GM12864 (cell line): Measurements from ENCODE around the gene PPP4R2.

Experiments
- DNase-seq: peaks from one replicate; pipeline ENCODE4 v3.0.0-alpha.2; 2011; ENCODE audit warnings: low read depth
- H3K4me3 ChIP-seq: 2 replicates; pipeline ENCODE4 v1.5.1; 2011; ENCODE audit warnings: mild to moderate bottlenecking, low read depth, low read length, control low read depth
- TF ChIP-seq, protein P1 (sequence below): IDR thresholded peaks from 2 replicates; pipeline ENCODE4 v1.5.1; 2011; ENCODE audit warnings: low read depth, mild to moderate bottlenecking, moderate library complexity, low read length, control low read depth, inconsistent platforms; ENCODE audit errors: missing control alignments

The PPP4R2 gene

DNA sequence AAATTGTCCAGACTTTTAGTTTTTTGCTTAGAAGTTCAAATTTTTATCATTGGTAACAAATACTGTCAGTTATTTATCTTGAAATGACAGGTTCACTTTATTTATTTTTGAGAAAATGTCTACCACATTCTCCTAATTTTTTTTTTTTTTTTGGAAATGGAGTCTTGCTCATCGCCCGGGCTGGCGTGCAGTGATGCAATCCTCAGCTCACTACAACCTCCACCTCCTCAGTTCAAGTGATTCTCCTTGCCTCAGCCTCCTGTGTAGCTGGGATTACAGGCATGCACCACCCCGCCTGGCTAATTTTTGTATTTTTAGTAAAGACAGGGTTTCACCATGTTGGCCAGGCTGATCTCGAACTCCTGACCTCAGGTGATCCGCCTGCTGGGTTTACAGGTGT lies 48.8 kb downstream of the PPP4R2 start:
- H3K4me3 ChIP-seq: no peak overlapping the region
- DNase-seq: no peak
- TF ChIP-seq, protein P1, sequence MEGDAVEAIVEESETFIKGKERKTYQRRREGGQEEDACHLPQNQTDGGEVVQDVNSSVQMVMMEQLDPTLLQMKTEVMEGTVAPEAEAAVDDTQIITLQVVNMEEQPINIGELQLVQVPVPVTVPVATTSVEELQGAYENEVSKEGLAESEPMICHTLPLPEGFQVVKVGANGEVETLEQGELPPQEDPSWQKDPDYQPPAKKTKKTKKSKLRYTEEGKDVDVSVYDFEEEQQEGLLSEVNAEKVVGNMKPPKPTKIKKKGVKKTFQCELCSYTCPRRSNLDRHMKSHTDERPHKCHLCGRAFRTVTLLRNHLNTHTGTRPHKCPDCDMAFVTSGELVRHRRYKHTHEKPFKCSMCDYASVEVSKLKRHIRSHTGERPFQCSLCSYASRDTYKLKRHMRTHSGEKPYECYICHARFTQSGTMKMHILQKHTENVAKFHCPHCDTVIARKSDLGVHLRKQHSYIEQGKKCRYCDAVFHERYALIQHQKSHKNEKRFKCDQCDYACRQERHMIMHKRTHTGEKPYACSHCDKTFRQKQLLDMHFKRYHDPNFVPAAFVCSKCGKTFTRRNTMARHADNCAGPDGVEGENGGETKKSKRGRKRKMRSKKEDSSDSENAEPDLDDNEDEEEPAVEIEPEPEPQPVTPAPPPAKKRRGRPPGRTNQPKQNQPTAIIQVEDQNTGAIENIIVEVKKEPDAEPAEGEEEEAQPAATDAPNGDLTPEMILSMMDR: no peak

DNA sequence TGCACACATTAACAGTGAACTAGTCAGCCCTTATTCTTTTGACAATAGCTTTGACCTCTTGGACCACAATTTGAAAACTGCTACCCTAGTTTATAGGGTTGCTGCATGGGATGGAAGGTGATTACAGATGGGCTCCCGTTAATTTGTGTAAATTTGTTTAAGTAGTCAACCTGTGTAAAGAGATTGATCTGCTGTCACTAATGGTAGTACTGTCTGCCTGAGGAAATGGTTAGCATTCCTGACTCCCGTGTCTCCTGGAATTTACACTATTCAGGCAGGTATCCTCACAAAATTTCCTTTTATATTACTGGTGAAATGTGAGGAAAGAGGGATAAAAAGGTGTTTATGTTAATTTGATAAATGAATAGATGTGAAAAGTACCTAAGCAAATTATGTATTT lies 49.6 kb downstream of the PPP4R2 start:
- no peak overlapping the region for H3K4me3 ChIP-seq

DNA sequence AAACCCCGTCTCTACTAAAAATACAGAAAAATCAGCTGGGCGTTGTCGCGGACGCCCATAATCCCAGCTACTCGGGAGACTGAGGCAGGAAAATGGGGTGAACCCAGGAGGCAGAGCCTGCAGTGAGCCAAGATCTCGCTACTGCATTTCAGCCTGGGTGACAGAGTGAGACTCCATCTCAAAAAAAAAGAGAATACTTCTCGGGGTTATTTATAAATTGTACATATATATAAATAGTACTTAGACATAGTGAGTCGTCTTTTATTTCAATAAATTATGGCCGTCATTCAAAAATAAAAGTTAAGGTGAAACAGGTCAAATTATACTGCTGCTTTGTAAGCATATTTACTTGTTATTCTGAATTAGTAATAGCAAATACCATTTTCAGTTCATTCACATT lies 52.7 kb downstream of the PPP4R2 start:
- H3K4me3 ChIP-seq: no peak overlapping the region
- TF ChIP-seq, protein P1: no peak
- no peak for DNase-seq

More for the DNA sequence above, 49.6 kb downstream of the PPP4R2 start:
- no peak for DNase-seq
- TF ChIP-seq, protein P1: no peak

DNA sequence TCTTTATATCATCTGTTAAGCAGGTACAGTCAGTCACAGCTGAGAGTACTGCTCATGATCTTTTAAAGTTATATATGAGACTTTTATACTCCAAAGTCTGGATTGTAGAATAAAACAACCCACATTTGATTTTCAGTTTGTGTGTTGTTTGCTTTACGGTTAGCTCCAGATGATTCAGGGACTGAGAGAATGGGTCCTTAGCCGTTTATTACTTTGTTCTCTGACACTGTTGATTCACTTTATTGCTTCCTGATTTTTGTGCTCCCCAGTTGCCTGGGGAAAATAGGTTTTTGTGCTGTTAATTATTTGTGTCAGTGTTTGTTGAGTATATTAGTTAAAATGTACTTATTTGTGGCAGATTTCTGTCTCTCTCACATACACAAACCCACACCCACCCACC lies 56.2 kb downstream of the PPP4R2 start:
- no peak overlapping the region for H3K4me3 ChIP-seq
- TF ChIP-seq, protein P1: no peak
- DNase-seq: no peak

DNA sequence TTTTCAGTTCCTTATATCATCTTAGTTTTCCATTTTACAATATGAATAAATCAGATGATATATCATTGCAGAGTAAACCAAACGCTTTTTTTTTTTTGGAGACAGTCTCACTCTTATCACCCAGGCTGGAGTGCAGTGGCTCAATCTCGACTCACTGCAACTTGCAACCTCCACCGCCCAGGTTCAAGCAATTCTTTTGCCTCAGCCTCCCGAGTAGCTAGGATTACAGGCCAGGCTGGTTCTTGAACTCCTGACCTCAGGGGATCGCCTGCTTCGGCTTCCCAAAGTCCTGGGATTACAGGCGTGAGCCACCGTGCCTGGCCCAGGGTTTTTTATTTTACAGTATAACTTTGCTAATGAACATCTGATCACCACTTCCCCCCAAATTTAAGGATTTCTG lies 59.0 kb downstream of the PPP4R2 start:
- DNase-seq: no peak
- H3K4me3 ChIP-seq: no peak overlapping the region
- TF ChIP-seq, protein P1: no peak

DNA sequence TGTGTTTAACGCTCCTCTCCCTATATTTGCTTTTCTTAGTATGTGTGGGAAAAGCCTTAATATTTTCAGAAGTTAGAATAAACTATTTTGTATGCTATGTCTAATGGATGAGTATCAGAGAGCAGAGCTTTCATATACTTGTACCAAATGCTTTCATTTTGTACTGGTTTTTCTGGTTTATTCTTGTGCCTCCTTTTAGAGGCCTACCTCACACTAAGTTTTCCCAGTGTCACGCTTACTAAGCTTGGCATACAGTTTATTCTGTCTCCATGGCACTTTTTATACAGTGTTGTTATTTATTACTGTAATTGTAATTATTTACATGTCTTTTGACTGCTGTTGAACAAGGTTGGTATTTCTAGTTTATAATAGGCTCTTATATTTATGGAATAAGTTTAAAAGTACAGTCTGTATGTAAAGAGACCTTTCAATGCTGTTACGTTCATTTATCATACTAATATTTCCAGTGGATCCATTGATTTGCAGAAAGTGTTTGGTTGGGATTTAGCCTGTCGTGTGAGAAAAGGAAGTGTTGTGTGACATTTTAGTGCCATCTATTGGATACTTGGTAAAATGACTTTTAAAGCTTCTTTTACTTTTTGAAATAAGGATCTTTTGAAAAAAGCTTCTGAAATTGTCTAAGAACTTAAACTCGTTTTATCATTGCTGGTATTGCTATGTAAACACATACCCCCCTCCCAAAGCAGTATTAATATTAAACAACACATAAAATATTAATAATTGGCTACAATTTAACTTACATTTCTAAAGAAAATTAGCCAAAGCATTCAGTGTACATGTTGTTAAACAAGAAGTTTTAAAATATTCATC lies 59.6 kb downstream of the PPP4R2 start:
- DNase-seq: no peak
- TF ChIP-seq, protein P1: peak; percentile 40
- no peak overlapping the region for H3K4me3 ChIP-seq

DNA sequence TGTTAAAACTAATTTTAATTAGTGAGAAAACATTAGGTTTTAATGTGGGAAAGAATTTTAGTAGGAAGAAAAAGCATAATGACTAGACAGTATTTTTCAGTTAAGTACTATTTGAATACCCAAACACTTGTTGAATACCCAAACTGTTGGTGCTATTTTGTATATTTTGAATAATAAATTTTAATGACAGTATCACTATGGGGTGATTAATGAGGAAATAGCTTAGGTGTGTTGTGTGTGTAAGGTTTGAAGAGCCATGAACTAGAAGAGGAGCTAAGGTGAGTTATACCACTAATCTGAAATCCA lies 60.2 kb downstream of the PPP4R2 start:
- TF ChIP-seq, protein P1: no peak

More for the DNA sequence above, 60.2 kb downstream of the PPP4R2 start:
- H3K4me3 ChIP-seq: no peak overlapping the region
- DNase-seq: no peak
